ENCODE measurements around the gene KCNJ5. TPM values are rescaled to one million over a fixed set of nuclear protein-coding genes. Genes with fewer than 3 reads are reported as not detected.

Gene KCNJ5
- total RNA-seq, 1 donor from 2014 or later: not detected

DNA sequence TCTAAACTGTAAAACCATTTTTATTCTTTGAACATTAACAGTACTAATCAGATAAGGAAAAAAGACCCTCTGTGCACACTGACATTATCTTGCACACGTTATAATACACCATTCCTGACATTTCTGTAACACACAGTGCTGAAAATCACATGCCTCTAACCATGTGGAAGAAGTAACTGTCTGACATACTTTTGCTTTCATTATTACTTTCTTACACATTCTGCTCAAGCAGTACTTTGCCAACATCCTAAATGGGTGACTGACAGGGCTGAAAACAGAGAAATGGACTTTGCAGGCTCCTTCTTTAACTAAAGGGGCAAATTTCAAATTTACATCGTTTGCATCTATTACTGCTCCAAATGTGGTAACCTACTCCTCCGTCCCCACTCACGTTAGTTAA lies 74.3 kb downstream of the KCNJ5 start:
- H3K36me3 ChIP-seq: no peaks in the 10 kb centered on the region
- no peak for DNase-seq (ENCODE audit: low spot score)
- H2AFZ ChIP-seq (replicated peaks): no peak overlapping the region
- H4K20me1 ChIP-seq (ENCODE audit: low read depth): no peaks in the 10 kb centered on the region
- no peaks in the 10 kb centered on the region for H3K79me2 ChIP-seq (ENCODE audit: low read depth)
- no peaks in the 10 kb centered on the region for H3K27me3 Mint-ChIP-seq (ENCODE audit: insufficient read depth, low read depth)
- no peaks in the 10 kb centered on the region for H3K4me1 ChIP-seq
- H3K27ac ChIP-seq: no peak overlapping the region
- H3K4me3 Mint-ChIP-seq: no peak overlapping the region
- H3K9me3 Mint-ChIP-seq: no peaks in the 10 kb centered on the region
- H3K4me3 ChIP-seq: no peak overlapping the region
- no peak overlapping the region for H3K9ac ChIP-seq
- H3K4me1 Mint-ChIP-seq: peaks cover 18% of the 10 kb centered on the region
- no peaks in the 10 kb centered on the region for H3K9me3 ChIP-seq (ENCODE audit: low read depth)
- no peak overlapping the region for H3K27ac Mint-ChIP-seq
- no peak for TF ChIP-seq EZH2phosphoT487 (IDR thresholded peaks at IDR 0.05)
- no peak for TF ChIP-seq EZH2 (IDR thresholded peaks at IDR 0.05)
- TF ChIP-seq, protein P1, sequence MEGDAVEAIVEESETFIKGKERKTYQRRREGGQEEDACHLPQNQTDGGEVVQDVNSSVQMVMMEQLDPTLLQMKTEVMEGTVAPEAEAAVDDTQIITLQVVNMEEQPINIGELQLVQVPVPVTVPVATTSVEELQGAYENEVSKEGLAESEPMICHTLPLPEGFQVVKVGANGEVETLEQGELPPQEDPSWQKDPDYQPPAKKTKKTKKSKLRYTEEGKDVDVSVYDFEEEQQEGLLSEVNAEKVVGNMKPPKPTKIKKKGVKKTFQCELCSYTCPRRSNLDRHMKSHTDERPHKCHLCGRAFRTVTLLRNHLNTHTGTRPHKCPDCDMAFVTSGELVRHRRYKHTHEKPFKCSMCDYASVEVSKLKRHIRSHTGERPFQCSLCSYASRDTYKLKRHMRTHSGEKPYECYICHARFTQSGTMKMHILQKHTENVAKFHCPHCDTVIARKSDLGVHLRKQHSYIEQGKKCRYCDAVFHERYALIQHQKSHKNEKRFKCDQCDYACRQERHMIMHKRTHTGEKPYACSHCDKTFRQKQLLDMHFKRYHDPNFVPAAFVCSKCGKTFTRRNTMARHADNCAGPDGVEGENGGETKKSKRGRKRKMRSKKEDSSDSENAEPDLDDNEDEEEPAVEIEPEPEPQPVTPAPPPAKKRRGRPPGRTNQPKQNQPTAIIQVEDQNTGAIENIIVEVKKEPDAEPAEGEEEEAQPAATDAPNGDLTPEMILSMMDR (IDR thresholded peaks at IDR 0.05): no peak
- H3K4me2 ChIP-seq: no peak overlapping the region
- H3F3A ChIP-seq (ENCODE audit: low read depth): no peaks in the 10 kb centered on the region
- no peaks in the 10 kb centered on the region for H3K27me3 ChIP-seq
- peaks cover 26% of the 10 kb centered on the region for H3K36me3 Mint-ChIP-seq

DNA sequence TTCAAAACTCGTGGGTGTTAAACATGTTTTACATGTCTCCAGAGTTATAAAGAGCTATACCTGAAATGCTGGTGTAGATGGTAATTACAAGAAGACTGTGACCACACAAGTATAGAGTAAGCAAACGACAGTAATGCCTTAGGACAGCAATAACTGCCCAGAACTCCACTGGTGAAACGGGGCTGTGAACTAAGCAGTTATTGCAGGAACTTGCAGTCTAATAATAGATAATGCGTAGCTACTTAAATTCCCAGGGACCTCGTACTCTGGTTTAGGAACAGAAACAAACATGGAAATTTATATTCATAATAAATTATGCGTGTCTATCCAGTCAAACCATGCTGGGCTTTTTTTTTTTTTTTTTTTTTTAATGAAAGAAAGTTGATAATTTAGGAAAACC lies 76.4 kb downstream of the KCNJ5 start:
- H3K4me3 ChIP-seq: no peak overlapping the region
- no peak overlapping the region for H3K9ac ChIP-seq
- Mint-ChIP-seq H3K36me3 (peaks cover 29% of the 10 kb centered on the region), H3K4me3 (no peak overlapping the region), H3K27me3 (ENCODE audit: insufficient read depth, low read depth) (no peaks in the 10 kb centered on the region), H3K4me1 (peaks cover 18% of the 10 kb centered on the region), H3K9me3 (no peaks in the 10 kb centered on the region), H3K27ac (no peak overlapping the region)
- H4K20me1 ChIP-seq (ENCODE audit: low read depth): no peaks in the 10 kb centered on the region
- DNase-seq (ENCODE audit: low spot score): no peak
- no peaks in the 10 kb centered on the region for H3K79me2 ChIP-seq (ENCODE audit: low read depth)
- no peaks in the 10 kb centered on the region for H3K9me3 ChIP-seq (ENCODE audit: low read depth)
- no peak overlapping the region for H2AFZ ChIP-seq (replicated peaks)
- no peaks in the 10 kb centered on the region for H3K4me1 ChIP-seq
- no peak overlapping the region for H3K4me2 ChIP-seq
- H3F3A ChIP-seq (ENCODE audit: low read depth): no peaks in the 10 kb centered on the region
- no peaks in the 10 kb centered on the region for H3K36me3 ChIP-seq
- no peak overlapping the region for H3K27ac ChIP-seq
- TF ChIP-seq, protein P1 (IDR thresholded peaks at IDR 0.05): no peak
- H3K27me3 ChIP-seq: no peaks in the 10 kb centered on the region

DNA sequence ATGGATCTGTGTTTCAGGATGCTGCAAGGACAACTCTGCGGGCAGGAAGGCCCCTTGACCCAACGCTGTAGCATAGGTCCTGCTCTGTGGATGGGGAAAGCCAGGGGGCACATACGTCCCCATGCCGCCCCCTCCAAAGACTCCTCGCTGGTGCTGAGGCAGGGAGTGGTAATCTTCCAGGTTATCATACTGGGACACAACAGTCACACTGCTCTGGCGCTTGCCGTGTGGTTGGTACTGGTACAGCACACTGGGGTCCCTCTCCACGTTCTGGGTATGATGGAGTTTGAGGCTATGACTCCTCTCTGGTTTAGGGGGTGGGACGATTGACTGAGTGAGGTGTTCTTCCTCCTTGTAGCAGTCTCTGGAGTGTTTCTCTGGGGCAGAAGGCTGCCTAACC lies 77.8 kb downstream of the KCNJ5 start:
- no peaks in the 10 kb centered on the region for H3F3A ChIP-seq (ENCODE audit: low read depth)
- H3K4me2 ChIP-seq: no peak overlapping the region
- H2AFZ ChIP-seq (replicated peaks): no peak overlapping the region
- no peaks in the 10 kb centered on the region for H3K36me3 ChIP-seq
- Mint-ChIP-seq H3K27ac (no peak overlapping the region), H3K27me3 (ENCODE audit: insufficient read depth, low read depth) (no peaks in the 10 kb centered on the region), H3K36me3 (peaks cover 36% of the 10 kb centered on the region), H3K9me3 (no peaks in the 10 kb centered on the region), H3K4me1 (peaks cover 12% of the 10 kb centered on the region), H3K4me3 (no peak overlapping the region)
- H4K20me1 ChIP-seq (ENCODE audit: low read depth): no peaks in the 10 kb centered on the region
- no peak overlapping the region for H3K9ac ChIP-seq
- no peaks in the 10 kb centered on the region for H3K9me3 ChIP-seq (ENCODE audit: low read depth)
- no peaks in the 10 kb centered on the region for H3K27me3 ChIP-seq
- TF ChIP-seq, protein P1 (IDR thresholded peaks at IDR 0.05): no peak
- TF ChIP-seq EZH2 (IDR thresholded peaks at IDR 0.05) (no peak), EZH2phosphoT487 (IDR thresholded peaks at IDR 0.05) (no peak)
- H3K4me1 ChIP-seq: no peaks in the 10 kb centered on the region
- no peaks in the 10 kb centered on the region for H3K79me2 ChIP-seq (ENCODE audit: low read depth)
- H3K4me3 ChIP-seq: no peak overlapping the region
- no peak for DNase-seq (ENCODE audit: low spot score)
- no peak overlapping the region for H3K27ac ChIP-seq

Other genes starting within 250 kb of the KCNJ5 start
- not detected in 2 replicates for gene FLI1, start 197.3 kb upstream of the KCNJ5 start, total RNA-seq (ENCODE audit: low replicate concordance)
- 0.03 and 0.41 TPM in 2 replicates for gene KCNJ1, start 24.1 kb upstream of the KCNJ5 start, total RNA-seq (ENCODE audit: low replicate concordance)
- not detected in 2 replicates for gene TP53AIP1, start 51.5 kb downstream of the KCNJ5 start, total RNA-seq (ENCODE audit: low replicate concordance)